HG03039 (cell line): ENCODE data around the gene CCDC146.
"Not testable (repeated sequence)": the region's sequence is repeated elsewhere in the genome, so short reads cannot be mapped to it uniquely, and the experiment has no call there.

ENCODE experiments used
- ATAC-seq: cut with Tn5 transposase; IDR thresholded peaks from one replicate; pipeline ENCODE4 v1.9.1; 2021; ENCODE audit warnings: mild to moderate bottlenecking, moderate library complexity; ENCODE audit not compliant: unreplicated experiment

The CCDC146 gene

GRCh38 chr7:77242554-77242953, 120.1 kb downstream of the CCDC146 start:
- no peak for ATAC-seq

GRCh38 chr7:77244222-77244934, 122.0 kb downstream of the CCDC146 start:
- no peak for ATAC-seq

GRCh38 chr7:77245015-77245755, 122.8 kb downstream of the CCDC146 start:
- ATAC-seq, result no peak

- ATAC-seq, result no peak
These were observed 123.7 kb downstream of the CCDC146 start for GRCh38 chr7:77246026-77246640.

- ATAC-seq, result peak; percentile 84
These were observed 124.9 kb downstream of the CCDC146 start for GRCh38 chr7:77247206-77247850.

- no peak for ATAC-seq
These were observed 125.7 kb downstream of the CCDC146 start for GRCh38 chr7:77248154-77248553.

GRCh38 chr7:77252506-77252905, 130.1 kb downstream of the CCDC146 start:
- ATAC-seq, result no peak

- no peak for ATAC-seq
These were observed 130.7 kb downstream of the CCDC146 start for GRCh38 chr7:77253151-77253550.

GRCh38 chr7:77254429-77254828, 132.0 kb downstream of the CCDC146 start:
- ATAC-seq, result no peak

GRCh38 chr7:77254915-77255314, 132.5 kb downstream of the CCDC146 start:
- no peak for ATAC-seq

GRCh38 chr7:77258014-77258413, 135.6 kb downstream of the CCDC146 start:
- no peak for ATAC-seq

- no peak for ATAC-seq
These were observed 136.2 kb downstream of the CCDC146 start for GRCh38 chr7:77258593-77258992.

GRCh38 chr7:77262316-77262715, 139.9 kb downstream of the CCDC146 start:
- ATAC-seq, result no peak

- no peak for ATAC-seq
These were observed 143.3 kb downstream of the CCDC146 start for GRCh38 chr7:77265666-77266065.

- ATAC-seq, result peak; percentile 82
These were observed 143.9 kb downstream of the CCDC146 start for GRCh38 chr7:77266291-77266794.

- peak; percentile 57 for ATAC-seq
These were observed 147.1 kb downstream of the CCDC146 start for GRCh38 chr7:77269360-77270093.

GRCh38 chr7:77270094-77270480, 147.7 kb downstream of the CCDC146 start:
- ATAC-seq, result no peak

GRCh38 chr7:77271766-77272165, 149.4 kb downstream of the CCDC146 start:
- no peak for ATAC-seq

GRCh38 chr7:77275663-77276062, 153.2 kb downstream of the CCDC146 start:
- ATAC-seq, result not testable (repeated sequence)

GRCh38 chr7:77276120-77276519, 153.7 kb downstream of the CCDC146 start:
- ATAC-seq, result no peak
